HG03460 (cell line): ENCODE data around the gene CD9.

Experiments
- ATAC-seq: cut with Tn5 transposase; IDR thresholded peaks from one replicate; pipeline ENCODE4 v1.9.1; 2021; ENCODE audit not compliant: unreplicated experiment

CD9 gene

DNA sequence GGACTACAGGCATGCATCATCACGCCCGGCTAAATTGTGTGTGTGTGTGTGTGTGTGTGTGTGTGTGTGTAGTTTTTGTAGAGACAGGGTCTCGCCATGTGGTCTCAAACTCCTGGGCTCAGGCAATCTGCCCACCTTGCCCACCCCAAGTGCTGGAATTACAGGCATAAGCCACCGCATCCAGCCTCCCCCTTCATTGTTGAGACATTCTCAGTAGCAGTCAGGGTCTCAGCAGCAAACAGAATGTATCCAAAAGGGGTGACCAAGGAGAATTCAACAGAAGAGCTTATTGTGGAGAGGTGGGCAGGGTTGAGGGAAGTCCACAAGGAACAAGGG, 73.0 kb downstream of the CD9 start:
- ATAC-seq: no peak

- ATAC-seq: no peak
Observed at GRCh38 chr12:6273541-6274230, 73.5 kb downstream of the CD9 start.

- no peak for ATAC-seq
Observed at GRCh38 chr12:6274231-6275221, 74.3 kb downstream of the CD9 start.

DNA sequence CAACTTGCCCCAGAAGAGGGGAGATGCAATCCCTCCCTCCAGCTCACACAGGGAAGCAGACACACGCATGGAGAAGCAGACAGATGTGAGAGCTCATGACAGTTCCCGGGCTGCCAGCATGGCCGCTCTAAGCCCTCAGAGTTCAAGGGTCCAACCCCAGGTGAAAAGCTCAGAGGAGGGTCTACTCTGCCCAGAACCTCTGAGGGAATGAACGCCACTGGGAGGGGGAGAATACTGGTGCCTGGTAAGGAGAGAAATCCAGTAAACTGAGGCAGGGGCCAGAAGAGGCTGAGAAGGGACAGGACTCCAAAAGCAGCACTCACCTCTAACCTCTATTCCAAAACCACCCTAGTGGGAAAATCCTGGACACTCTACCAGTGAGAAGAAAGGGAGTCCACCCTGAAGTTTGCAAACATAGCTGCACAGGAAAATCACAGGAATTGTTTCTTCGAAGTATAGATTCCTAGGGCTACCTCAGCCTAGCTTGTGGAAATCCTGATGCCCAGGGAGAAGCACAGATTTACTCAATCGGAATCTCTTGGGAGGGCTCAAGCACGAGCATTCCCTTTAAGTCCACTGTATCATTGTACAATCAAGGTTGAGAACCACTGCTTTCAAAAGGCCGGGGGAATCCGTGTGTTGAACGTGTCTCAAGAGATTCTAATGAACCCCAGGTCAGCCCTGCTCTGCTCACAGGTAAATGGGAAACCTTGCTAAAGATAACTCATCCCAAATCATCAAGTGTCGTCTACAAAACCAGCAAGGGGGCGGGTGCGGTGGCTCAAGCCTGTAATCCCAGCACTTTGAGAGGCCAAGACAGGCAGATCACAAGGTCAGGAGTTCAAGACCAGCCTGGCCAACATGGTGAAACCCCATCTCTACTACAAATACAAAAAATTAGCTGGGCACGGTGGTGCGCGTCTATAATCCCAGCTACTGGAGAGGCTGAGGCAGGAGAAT, 76.0 kb downstream of the CD9 start:
- ATAC-seq: no peak

GRCh38 chr12:6276956-6277620, 76.9 kb downstream of the CD9 start:
- ATAC-seq: no peak

DNA sequence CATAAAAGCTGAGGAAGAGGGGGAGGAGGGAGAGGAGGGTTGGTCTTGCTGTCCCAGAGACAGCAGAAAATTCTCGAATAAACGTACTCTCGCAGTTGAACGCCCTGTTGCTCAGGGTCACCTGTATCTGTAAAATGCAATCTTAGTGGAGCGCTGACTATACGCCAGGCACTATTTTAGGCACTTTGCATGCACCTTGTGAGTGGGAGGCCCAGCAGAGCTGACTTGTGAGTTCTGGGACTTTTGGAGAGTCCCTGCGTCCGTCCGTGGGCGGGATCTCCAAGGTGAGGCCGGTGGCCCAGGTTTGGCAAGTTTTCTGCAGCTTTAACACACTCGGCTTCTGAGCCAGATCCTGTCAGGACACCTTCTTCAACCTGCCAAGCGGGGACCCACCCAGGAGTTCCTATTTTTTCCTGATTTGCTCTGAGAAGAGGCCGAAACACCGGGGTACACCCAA, 77.8 kb downstream of the CD9 start:
- ATAC-seq: peak; percentile 31

DNA sequence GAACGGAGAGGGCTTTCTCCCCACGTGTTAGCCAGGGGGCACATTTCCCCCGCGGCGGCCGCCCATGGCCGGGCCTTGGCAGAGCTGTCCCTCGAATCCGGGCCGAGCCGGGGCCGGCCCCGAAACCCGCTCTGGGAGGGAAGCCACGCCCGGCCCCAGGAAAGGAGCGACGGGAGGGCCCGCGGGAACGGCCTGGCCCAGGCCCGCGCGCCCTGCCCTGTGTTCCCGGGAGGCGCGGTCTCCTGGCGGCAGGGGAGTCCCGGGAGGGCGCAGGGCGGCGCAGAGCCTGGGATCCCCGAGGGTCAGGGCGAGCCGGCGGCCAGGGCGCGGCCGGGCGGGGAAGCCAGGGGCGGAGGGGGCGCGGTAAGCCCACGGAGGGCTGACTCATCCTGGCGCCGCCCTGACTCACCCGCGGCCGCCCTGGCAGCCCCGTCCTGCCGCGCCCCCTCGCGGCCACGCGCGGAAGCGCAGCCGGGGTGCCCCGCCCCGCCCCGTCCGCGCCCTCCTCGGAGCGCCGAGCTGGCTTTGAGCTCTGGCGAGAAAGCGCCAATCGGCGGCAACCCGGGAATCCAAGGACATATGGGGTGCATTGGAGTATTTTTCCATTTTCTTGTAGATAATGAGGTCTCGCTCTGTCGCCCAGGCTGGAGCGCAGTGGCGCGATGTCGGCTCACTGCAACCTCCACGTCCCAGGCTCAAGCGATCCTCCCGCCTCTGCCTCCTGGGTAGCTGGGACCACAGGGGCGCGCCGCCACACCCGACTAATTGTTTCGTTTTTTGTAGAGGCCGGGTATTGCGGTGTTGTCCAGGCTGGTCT, 78.4 kb downstream of the CD9 start:
- peak; percentile 76 for ATAC-seq

DNA sequence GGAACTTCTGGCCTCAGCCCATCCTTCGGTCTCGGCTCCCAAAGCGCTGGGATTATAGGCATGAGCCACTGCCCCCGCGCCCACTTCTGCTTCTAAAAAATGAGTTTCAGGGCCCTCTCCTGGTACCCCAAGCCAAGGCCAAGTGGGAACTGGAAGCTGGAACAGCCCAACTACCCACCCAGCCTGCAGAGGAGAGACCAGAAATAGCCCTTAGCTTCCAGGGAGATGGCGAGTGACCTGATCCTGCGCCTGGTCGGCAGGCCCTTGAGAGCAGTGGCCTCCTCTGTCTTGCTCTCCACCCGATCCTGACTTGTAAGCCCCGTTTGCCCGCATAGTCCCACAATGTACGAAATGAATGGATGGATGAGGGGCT, 79.0 kb downstream of the CD9 start:
- ATAC-seq: no peak

DNA sequence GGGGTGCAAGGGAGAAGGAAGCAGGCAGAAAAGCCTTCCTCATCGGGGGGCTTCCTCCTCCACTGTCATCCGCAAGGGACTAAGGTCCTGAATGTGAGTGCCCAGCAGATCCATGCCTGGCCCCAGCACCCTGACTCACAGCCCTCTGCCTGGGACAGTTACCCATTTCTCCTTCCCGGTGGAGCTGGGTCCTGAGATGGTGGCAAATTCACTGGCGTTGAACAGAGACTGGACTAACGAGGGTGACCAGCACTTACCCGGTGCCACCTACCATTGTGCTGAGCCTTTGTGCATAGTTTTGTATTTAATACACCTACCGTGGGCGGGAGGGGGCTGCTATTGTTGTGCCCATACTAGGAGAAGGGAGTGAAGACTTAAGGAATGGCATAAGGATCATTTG, 79.4 kb downstream of the CD9 start:
- no peak for ATAC-seq

DNA sequence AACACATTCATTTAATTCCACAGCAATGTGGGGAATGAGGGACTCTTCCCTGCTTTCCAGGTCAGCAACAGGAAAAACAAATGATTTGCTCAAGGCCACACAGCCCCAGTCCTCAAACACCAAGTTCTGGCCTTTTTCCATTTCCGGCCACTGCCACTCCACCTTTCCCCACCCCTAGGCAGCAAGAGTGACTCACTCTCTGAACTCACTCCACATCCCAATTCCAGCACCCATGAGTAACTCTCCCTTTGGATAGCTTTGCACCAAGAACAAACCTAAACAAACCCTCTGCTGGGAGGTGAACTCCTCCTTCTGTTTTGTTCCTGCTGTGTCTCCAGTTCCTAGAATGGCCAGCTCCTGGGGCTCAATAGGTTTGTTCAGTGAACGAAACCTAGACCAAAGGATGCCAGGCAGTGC, 79.9 kb downstream of the CD9 start:
- no peak for ATAC-seq

- ATAC-seq: no peak
Observed at GRCh38 chr12:6280672-6281071, 80.5 kb downstream of the CD9 start.

DNA sequence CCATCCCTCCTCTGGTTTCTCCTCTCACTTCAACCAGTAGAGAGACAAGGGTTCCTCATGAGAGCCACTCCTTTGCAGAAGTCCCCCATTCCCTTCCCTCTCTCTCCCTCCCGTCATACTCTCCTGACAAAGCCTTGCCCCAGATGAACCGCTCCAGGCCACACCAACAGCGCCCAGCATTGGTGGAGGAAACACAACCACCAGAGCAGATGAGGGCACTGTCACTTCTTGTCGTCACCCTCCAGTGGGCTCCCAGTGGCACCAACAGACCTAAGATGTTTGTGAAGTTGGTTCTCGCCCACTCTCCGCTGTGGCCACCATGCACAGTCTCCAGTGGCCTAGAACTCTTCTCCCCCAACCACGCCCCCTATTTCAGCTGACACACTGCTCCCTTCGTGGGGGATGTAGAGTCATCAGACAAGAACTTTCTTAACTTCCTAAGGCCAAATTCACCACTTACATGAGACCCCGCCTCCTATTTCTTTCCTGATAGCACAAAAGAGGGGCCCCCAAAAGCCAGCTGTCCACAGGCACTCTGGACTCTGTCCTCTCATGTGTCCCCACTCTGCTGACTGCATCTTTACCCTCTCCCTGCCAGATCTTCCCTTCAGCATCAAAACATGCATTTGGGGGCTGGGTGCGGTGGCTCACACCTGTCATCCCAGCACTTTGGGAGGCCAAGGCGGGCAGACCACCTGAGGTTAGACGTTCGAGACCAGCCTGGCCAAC, 81.0 kb downstream of the CD9 start:
- no peak for ATAC-seq

GRCh38 chr12:6282453-6282840, 82.2 kb downstream of the CD9 start:
- ATAC-seq: no peak

GRCh38 chr12:6284273-6284672, 84.1 kb downstream of the CD9 start:
- ATAC-seq: no peak

DNA sequence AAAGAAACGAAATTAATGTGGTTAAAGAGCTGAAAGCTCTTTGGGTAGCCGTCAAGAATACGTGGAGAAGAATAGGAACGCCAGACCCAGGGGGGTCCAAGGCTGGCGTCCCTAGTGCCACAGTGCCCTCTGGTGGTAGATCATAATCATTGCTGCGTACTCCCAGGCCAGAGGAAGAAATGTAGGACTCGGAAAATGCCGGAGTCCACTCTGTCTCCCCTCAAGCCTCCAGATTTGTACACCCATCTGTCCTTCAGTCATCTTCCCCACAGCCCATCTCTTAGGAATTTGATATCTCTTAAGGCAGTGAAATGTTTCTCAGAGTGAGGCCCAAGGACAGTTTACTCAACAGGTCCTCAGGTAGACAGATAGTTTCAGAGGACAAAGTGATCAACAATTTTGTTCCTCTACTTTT, 84.9 kb downstream of the CD9 start:
- no peak for ATAC-seq

DNA sequence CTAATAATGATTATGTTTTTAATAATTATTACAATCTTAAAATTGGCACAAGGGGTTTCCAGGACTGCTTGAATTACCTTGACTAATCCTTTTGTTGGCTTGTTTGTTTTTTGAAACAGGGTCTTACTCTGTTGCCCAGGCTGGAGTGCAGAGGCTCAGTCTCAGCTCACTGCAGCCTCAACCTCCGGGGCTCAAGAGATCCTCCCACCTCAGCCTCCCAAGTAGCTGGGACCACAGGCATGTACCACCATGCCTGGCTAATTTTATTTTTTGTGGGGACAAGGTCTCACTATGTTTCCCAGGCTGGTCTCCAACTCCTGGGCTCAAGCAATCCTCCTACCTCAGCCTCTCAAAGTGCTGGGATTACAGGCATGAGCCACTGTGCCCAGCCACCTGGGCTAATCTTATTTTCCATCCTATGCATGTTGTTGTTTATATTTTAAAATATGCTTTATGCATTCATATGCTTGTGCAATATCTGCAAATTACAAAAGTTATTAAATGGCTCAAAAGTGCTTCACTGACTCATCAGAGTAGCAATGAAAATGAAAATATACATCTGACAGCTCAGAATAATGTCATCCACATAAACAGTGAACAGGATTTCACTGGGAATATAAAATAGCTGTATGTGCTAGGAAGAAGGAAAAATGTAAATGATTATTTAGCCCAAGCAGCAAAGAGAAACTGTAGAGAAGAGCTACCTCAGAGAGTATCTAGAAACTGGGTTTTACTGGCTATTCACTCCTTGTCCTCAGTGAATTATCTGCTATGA, 85.5 kb downstream of the CD9 start:
- ATAC-seq: no peak
